BE2C (cell line): ENCODE measurements around the gene CCDC97.

Experiments used
- DNase-seq: peaks from one replicate; pipeline ENCODE4 v3.0.0-alpha.2; 2020
- H3K27me3 ChIP-seq: fragments of 250-450 bp; sonication (Bioruptor Pico); 2 replicates; pipeline ENCODE4 v1.5.1; 2020; ENCODE audit warnings: mild to moderate bottlenecking
- H3K36me3 ChIP-seq: fragments of 250-450 bp; sonication (Bioruptor Pico); 2 replicates; pipeline ENCODE4 v1.5.1; 2020; ENCODE audit warnings: mild to moderate bottlenecking
- H3K4me1 ChIP-seq: fragments of 250-450 bp; sonication (Bioruptor Pico); 2 replicates; pipeline ENCODE4 v1.5.1; 2020
- H3K4me3 ChIP-seq: 2 replicates; pipeline ENCODE4 v1.5.1; 2011; ENCODE audit warnings: low read depth, low read length
- H3K9me3 ChIP-seq: fragments of 250-450 bp; sonication (Bioruptor Pico); 2 replicates; pipeline ENCODE4 v1.5.1; 2020
- CTCF ChIP-seq: IDR thresholded peaks from 2 replicates; pipeline ENCODE4 v1.5.1; 2012; ENCODE audit warnings: mild to moderate bottlenecking, low read depth, low read length

The CCDC97 gene

GRCh38 chr19:41316306-41316920, 6.4 kb downstream of the CCDC97 start:
- H3K27me3 ChIP-seq, result no peaks in the 10 kb centered on the region
- H3K4me3 ChIP-seq, result no peak overlapping the region
- no peaks in the 10 kb centered on the region for H3K9me3 ChIP-seq
- H3K4me1 ChIP-seq, result peaks cover 4% of the 10 kb centered on the region
- DNase-seq, result no peak
- peaks cover 48% of the 10 kb centered on the region for H3K36me3 ChIP-seq
- TF ChIP-seq CTCF, result no peak

GRCh38 chr19:41318696-41319499, 8.9 kb downstream of the CCDC97 start:
- Histone ChIP-seq H3K27me3 (no peaks in the 10 kb centered on the region), H3K4me1 (peaks cover 27% of the 10 kb centered on the region), H3K36me3 (peaks cover 39% of the 10 kb centered on the region), H3K9me3 (no peaks in the 10 kb centered on the region), H3K4me3 (no peak overlapping the region)
- no peak for TF ChIP-seq CTCF
- no peak for DNase-seq

DNA sequence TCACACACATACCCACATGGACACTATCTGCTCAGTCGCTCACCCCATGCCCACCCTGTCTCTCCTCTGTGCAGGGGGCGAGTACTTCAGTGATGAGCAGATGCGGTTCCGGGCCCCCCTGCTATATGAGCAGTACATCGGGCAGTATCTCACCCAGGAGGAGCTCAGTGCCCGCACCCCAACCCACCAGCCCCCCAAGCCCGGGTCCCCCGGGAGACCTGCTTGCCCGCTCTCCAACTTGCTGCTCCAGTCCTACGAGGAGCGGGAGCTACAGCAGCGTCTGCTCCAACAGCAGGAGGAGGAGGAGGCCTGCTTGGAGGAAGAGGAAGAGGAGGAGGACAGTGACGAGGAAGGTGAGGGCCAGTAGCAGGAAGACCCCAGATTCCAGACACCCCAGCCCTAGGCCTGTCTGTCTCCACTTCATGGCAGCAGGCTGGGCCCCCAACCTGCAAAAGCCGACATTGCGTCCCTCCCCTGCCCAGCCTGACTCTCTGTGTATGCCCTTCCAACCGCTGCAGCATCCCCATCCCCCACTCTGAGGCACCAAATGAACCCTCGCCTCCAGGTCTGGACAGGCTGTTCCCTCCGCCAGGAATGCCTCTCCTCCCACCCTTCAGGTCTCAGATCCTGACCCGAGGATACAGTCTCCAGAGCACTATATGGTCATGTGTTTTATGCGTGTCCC, 9.7 kb downstream of the CCDC97 start:
- Histone ChIP-seq H3K4me3 (no peak overlapping the region), H3K4me1 (peaks cover 34% of the 10 kb centered on the region), H3K36me3 (peaks cover 38% of the 10 kb centered on the region), H3K9me3 (no peaks in the 10 kb centered on the region), H3K27me3 (no peaks in the 10 kb centered on the region)
- DNase-seq, result no peak
- TF ChIP-seq CTCF, result no peak

DNA sequence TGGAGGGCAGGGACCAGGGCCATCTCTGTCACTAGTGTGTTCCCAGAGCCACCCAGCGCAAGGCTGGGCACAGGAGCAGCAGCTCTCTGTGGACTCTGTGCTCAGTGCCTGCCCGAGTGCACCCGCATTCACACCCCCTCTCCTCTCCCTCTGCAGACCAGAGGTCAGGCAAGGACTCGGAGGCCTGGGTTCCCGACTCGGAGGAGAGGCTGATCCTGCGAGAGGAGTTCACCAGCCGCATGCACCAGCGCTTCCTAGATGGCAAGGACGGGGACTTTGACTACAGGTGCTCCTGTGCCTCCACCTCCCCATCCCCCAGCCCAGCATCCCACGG, 10.2 kb downstream of the CCDC97 start:
- H3K27me3 ChIP-seq, result no peaks in the 10 kb centered on the region
- peaks cover 38% of the 10 kb centered on the region for H3K36me3 ChIP-seq
- peaks cover 37% of the 10 kb centered on the region for H3K4me1 ChIP-seq
- no peaks in the 10 kb centered on the region for H3K9me3 ChIP-seq
- DNase-seq, result no peak
- TF ChIP-seq CTCF, result no peak
- no peak overlapping the region for H3K4me3 ChIP-seq

- H3K27me3 ChIP-seq, result no peaks in the 10 kb centered on the region
- H3K36me3 ChIP-seq, result peaks cover 36% of the 10 kb centered on the region
- no peak for TF ChIP-seq CTCF
- H3K4me3 ChIP-seq, result no peak overlapping the region
- H3K4me1 ChIP-seq, result peaks cover 38% of the 10 kb centered on the region
- no peak for DNase-seq
- H3K9me3 ChIP-seq, result no peaks in the 10 kb centered on the region
Observed at GRCh38 chr19:41320568-41320967, 10.6 kb downstream of the CCDC97 start.

GRCh38 chr19:41321204-41321599, 11.2 kb downstream of the CCDC97 start:
- Histone ChIP-seq H3K27me3 (no peaks in the 10 kb centered on the region), H3K9me3 (no peaks in the 10 kb centered on the region), H3K36me3 (peaks cover 30% of the 10 kb centered on the region), H3K4me3 (no peak overlapping the region), H3K4me1 (peaks cover 44% of the 10 kb centered on the region)
- TF ChIP-seq CTCF, result no peak
- no peak for DNase-seq
